Spleen (tissue), 11 donors: ENCODE data around the gene ADCK1. TPM values are rescaled to one million over a fixed set of nuclear protein-coding genes. Genes with fewer than 3 reads are reported as not detected.

ENCODE experiments used
- DNase-seq: peaks from one replicate; pipeline ENCODE4 v3.0.0-alpha.2; 2020
- H3K27ac ChIP-seq, 8 donors: fragments of 200-600 bp; sonication (generic) in 7 of 8; 1 replicate in 4 of 8; 2 replicates in 4 of 8; pipeline versions ENCODE4 v1.5.0 to v1.8.0; 2016 to 2021; ENCODE audit warnings: inconsistent platforms in 4 of 8, mild to moderate bottlenecking in 4 of 8, moderate library complexity in 1 of 8
- H3K27me3 ChIP-seq, 7 donors: fragments of 200-600 bp; sonication (generic) in 6 of 7; replicated peaks in 1 of 7; 1 replicate in 4 of 7; 2 replicates in 3 of 7; pipeline versions ENCODE4 v1.5.0 to v1.8.0; 2016 to 2021; ENCODE audit warnings: inconsistent platforms in 3 of 7, mild to moderate bottlenecking in 1 of 7
- H3K36me3 ChIP-seq, 6 donors: fragments of 200-600 bp; sonication (generic) in 5 of 6; 1 replicate in 4 of 6; 2 replicates in 2 of 6; pipeline versions ENCODE4 v1.5.0 to v1.8.0; 2016 to 2021; ENCODE audit warnings: inconsistent platforms in 2 of 6
- H3K4me1 ChIP-seq, 6 donors: fragments of 200-600 bp; sonication (generic) in 5 of 6; 1 replicate in 3 of 6; 2 replicates in 3 of 6; pipeline versions ENCODE4 v1.5.0 to v1.8.0; 2016 to 2021; ENCODE audit warnings: inconsistent platforms in 3 of 6
- H3K4me3 ChIP-seq, 8 donors: fragments of 200-600 bp; sonication (generic) in 7 of 8; 1 replicate in 4 of 8; 2 replicates in 4 of 8; pipeline versions ENCODE4 v1.5.0 to v1.8.0; 2016 to 2021; ENCODE audit warnings: inconsistent platforms in 4 of 8, mild to moderate bottlenecking in 4 of 8, moderate library complexity in 2 of 8
- H3K9me3 ChIP-seq, 8 donors: fragments of 200-600 bp; sonication (generic) in 7 of 8; 1 replicate in 4 of 8; 2 replicates in 4 of 8; pipeline versions ENCODE4 v1.5.0 to v1.8.0; 2016 to 2021; ENCODE audit warnings: inconsistent platforms in 4 of 8
- POLR2A ChIP-seq, 3 donors: fragments of 450-650 bp; IDR thresholded peaks; one replicate each; pipeline ENCODE4 v1.5.1; 2017; ENCODE audit warnings: antibody characterized with exemption in 3 of 3, mild to moderate bottlenecking in 1 of 3
- POLR2AphosphoS5 ChIP-seq, 3 donors: sonication (generic); formaldehyde crosslinking; IDR thresholded peaks; one replicate each; pipeline ENCODE4 v1.5.1; 2017; ENCODE audit warnings: antibody characterized with exemption in 3 of 3
- WGBS, 5 donors: extraction: QIAGEN DNeasy Blood & Tissue Kit in 3 of 5; methylation state at CpG; one replicate each; pipeline versions ENCODE4 v1.1.5 to v1.1.7; 2013 to 2018; 5-methylcytosine and 5-hydroxymethylcytosine counted together
- intact Hi-C: fragments of 100-400 bp; cut with DNase I; formaldehyde crosslinking; loops from one replicate; pipeline ENCODE4 v1.15.0; 2023; ENCODE audit warnings: low total_unique reads
- polyA plus RNA-seq, 3 donors: library from polyadenylated mRNA; stranded (reverse); fragments of 200-250 nt; gene quantifications; one replicate each; pipeline ENCODE4 v1.2.1, GENCODE V29; 2013
- total RNA-seq, 7 donors: library from RNA; depleted of rRNA in 3 of 7; stranded (reverse); fragments of >200 nt in 3 of 7; fragmentation: NEBNext Ultra II Directional in 4 of 7; extraction: Animal tissue kit (Norgen Biotek cat#: 25700) in 4 of 7; gene quantifications; one replicate each; pipeline versions ENCODE4 v1.1.0 to v1.2.1, GENCODE V29; 2016 to 2021
- TF ChIP-seq, protein P1 (sequence below), 11 experiments: fragments of 200-600 bp in 7 of 11; fragments of 450-650 bp in 4 of 11; sonication (generic) in 4 of 11; IDR thresholded peaks in 8 of 11; conservative IDR thresholded peaks in 3 of 11; 1 replicate in 7 of 11; 2 replicates in 4 of 11; pipeline versions ENCODE4 v1.4.0 to v1.8.0; 2016 to 2021; ENCODE audit warnings: antibody characterized with exemption in 11 of 11, inconsistent platforms in 4 of 11, mild to moderate bottlenecking in 1 of 11
- donor health status: healthy with polysubstance abuse.
- donor health status: DM: no; HTN: no; CAD: no; lungs with moderate emphysema.
- donor health status: DM: no; HTN: no; CAD: no.
- donor health status: Bipolar disorder and iron deficiency.
- donor health status: healthy.
- donor health status: DM: no; HTN: no; CAD: no.
- donor health status: DM: yes; HTN: yes; CAD: no.

ADCK1 gene
- total and polyA plus RNA-seq, 10 donors = 5.0 to 14.0 (median 9.0) TPM

GRCh38 chr14:77872983-77873382 lies 73.1 kb downstream of the ADCK1 start:
- Histone ChIP-seq H3K4me1 (no peaks in the 10 kb centered on the region), H3K27ac (no peak overlapping the region), H3K36me3 (peaks cover 0 to 26% (median 0%) of the 10 kb centered on the region in 6 donors), H3K9me3 (peaks cover 0 to 20% (median 12%) of the 10 kb centered on the region in 8 donors), H3K27me3 (no peaks in the 10 kb centered on the region), H3K4me3 (no peak overlapping the region)
- no peak for DNase-seq
- WGBS, 5 donors = 90 to 97% (median 93%) methylated on average over 4 of the region's 4 CpGs
- intact Hi-C loops = no loop called here
- no peak for TF ChIP-seq POLR2AphosphoS5 (IDR thresholded peaks at IDR 0.05)
- TF ChIP-seq, protein P1, sequence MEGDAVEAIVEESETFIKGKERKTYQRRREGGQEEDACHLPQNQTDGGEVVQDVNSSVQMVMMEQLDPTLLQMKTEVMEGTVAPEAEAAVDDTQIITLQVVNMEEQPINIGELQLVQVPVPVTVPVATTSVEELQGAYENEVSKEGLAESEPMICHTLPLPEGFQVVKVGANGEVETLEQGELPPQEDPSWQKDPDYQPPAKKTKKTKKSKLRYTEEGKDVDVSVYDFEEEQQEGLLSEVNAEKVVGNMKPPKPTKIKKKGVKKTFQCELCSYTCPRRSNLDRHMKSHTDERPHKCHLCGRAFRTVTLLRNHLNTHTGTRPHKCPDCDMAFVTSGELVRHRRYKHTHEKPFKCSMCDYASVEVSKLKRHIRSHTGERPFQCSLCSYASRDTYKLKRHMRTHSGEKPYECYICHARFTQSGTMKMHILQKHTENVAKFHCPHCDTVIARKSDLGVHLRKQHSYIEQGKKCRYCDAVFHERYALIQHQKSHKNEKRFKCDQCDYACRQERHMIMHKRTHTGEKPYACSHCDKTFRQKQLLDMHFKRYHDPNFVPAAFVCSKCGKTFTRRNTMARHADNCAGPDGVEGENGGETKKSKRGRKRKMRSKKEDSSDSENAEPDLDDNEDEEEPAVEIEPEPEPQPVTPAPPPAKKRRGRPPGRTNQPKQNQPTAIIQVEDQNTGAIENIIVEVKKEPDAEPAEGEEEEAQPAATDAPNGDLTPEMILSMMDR (IDR thresholded peaks at IDR 0.05 in 8 of 11, conservative IDR thresholded peaks at IDR 0.05 in 3 of 11) = no peak
- TF ChIP-seq POLR2A (IDR thresholded peaks at IDR 0.05) = no peak

DNA sequence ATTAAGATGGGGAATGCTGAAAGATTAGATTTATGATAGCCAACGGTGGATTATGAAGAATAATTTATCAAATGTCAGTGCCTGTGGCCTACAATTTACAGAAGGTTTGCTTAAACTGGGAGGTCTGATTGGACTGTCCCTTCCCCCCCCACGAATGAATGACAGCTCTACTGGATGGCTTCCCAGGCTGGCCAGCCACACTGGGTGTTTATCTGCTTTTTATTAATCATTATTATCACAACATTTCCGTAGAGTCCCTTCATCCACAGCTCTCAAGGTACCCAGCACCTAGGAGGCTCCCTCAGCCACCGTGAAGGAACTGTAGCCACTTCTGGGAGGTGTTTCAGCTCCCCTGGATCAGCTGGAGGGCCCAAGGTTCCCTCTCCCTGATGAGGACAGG lies 78.9 kb downstream of the ADCK1 start:
- TF ChIP-seq POLR2A (IDR thresholded peaks at IDR 0.05) = no peak
- TF ChIP-seq, protein P1 (IDR thresholded peaks at IDR 0.05 in 8 of 11, conservative IDR thresholded peaks at IDR 0.05 in 3 of 11) = no peak
- TF ChIP-seq POLR2AphosphoS5 (IDR thresholded peaks at IDR 0.05) = no peak
- Histone ChIP-seq H3K36me3 (peaks cover 0 to 14% (median 0%) of the 10 kb centered on the region in 6 donors), H3K4me3 (no peak overlapping the region), H3K27me3 (no peaks in the 10 kb centered on the region), H3K4me1 (no peaks in the 10 kb centered on the region), H3K9me3 (peaks cover 0 to 12% (median 4%) of the 10 kb centered on the region in 8 donors), H3K27ac (no peak overlapping the region)
- 72 to 85% (median 76%) methylated on average over 4 of the region's 4 CpGs for WGBS, 5 donors
- no peak for DNase-seq
- intact Hi-C loops = no loop called here

DNA sequence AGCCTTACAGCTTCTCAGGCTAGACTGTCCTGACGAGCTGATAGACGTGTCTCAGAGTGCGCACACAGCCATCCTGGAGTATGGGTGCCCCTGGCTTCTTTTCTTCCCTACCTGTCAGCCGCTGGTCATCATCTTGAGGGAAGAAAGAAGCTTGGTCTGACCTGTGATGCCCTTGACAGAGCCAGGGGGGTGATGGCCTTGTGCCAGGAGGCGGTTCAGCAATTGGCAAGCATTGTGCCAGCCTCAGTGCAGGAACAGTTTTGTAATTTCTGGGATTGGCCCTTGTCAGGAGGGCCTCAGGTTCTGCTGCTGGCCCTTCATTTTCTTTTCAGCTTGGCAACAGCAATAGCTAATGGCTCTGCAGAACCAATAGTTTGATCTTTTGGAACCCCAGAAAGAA lies 80.1 kb downstream of the ADCK1 start:
- no peak overlapping the region for H3K4me3 ChIP-seq
- 86 to 94% (median 89%) methylated on average over 5 of the region's 5 CpGs for WGBS, 5 donors
- no peaks in the 10 kb centered on the region for H3K27me3 ChIP-seq
- intact Hi-C loops = no loop called here
- H3K27ac ChIP-seq = no peak overlapping the region
- peaks cover 0 to 14% (median 0%) of the 10 kb centered on the region in 6 donors for H3K36me3 ChIP-seq
- H3K9me3 ChIP-seq = peaks cover 0 to 8% (median 1%) of the 10 kb centered on the region in 8 donors
- no peaks in the 10 kb centered on the region for H3K4me1 ChIP-seq
- DNase-seq = peak; percentile 45
- TF ChIP-seq POLR2A (IDR thresholded peaks at IDR 0.05) (no peak), POLR2AphosphoS5 (IDR thresholded peaks at IDR 0.05) (no peak)
- TF ChIP-seq, protein P1 (IDR thresholded peaks at IDR 0.05 in 8 of 11, conservative IDR thresholded peaks at IDR 0.05 in 3 of 11) = no peak

- TF ChIP-seq, protein P1 (IDR thresholded peaks at IDR 0.05 in 8 of 11, conservative IDR thresholded peaks at IDR 0.05 in 3 of 11) = no peak
- TF ChIP-seq POLR2AphosphoS5 (IDR thresholded peaks at IDR 0.05) (no peak), POLR2A (IDR thresholded peaks at IDR 0.05) (no peak)
- WGBS, 5 donors = 67 to 78% (median 75%) methylated on average over 4 to 5 of the region's 5 CpGs
- Histone ChIP-seq H3K27me3 (no peaks in the 10 kb centered on the region), H3K9me3 (no peaks in the 10 kb centered on the region), H3K27ac (no peak overlapping the region), H3K4me1 (no peaks in the 10 kb centered on the region), H3K36me3 (peaks cover 0 to 9% (median 2%) of the 10 kb centered on the region in 6 donors), H3K4me3 (no peak overlapping the region)
- DNase-seq = peak; percentile 51
- intact Hi-C loops = no loop called here
These were observed 82.2 kb downstream of the ADCK1 start for GRCh38 chr14:77882098-77882497.
